SK-N-SH treated with all-trans-retinoic acid at 6 μM for 48 hours (cell line): ENCODE measurements around the gene MRPS14.

Experiments
- ARNTL ChIP-seq: fragments of 450-650 bp; formaldehyde crosslinking; IDR thresholded peaks from 2 replicates; pipeline ENCODE4 v1.5.0; 2020; ENCODE audit warnings: low read depth, mild to moderate bottlenecking, moderate library complexity, borderline replicate concordance
- BACH2 ChIP-seq: fragments of 250-450 bp; sonication (Bioruptor Pico); IDR thresholded peaks from 2 replicates; pipeline ENCODE4 v1.9.0; 2021; ENCODE audit warnings: mild to moderate bottlenecking, borderline replicate concordance
- CREB5 ChIP-seq: fragments of 250-450 bp; sonication (Bioruptor Pico); IDR thresholded peaks from 2 replicates; pipeline ENCODE4 v1.5.1; 2020; ENCODE audit warnings: low read depth, mild to moderate bottlenecking, moderate library complexity
- CSRNP3 ChIP-seq: fragments of 250-450 bp; sonication (Bioruptor Pico); IDR thresholded peaks from 2 replicates; pipeline ENCODE4 v1.5.1; 2021; ENCODE audit warnings: mild to moderate bottlenecking, moderate library complexity
- ESRRG ChIP-seq: fragments of 250-450 bp; sonication (Bioruptor Pico); IDR thresholded peaks from 2 replicates; pipeline ENCODE4 v1.6.1; 2021; ENCODE audit warnings: mild to moderate bottlenecking
- ISL1 ChIP-seq: fragments of 250-450 bp; sonication (Bioruptor Pico); IDR thresholded peaks from 2 replicates; pipeline ENCODE4 v2.1.2; 2022; ENCODE audit warnings: mild to moderate bottlenecking, moderate library complexity
- OSR1 ChIP-seq: fragments of 250-450 bp; sonication (Bioruptor Pico); IDR thresholded peaks from 2 replicates; pipeline ENCODE4 v1.8.0; 2022; ENCODE audit warnings: moderate library complexity, mild to moderate bottlenecking, inconsistent platforms
- PATZ1 ChIP-seq: fragments of 250-450 bp; sonication (Bioruptor Pico); IDR thresholded peaks from 2 replicates; pipeline ENCODE4 v1.8.0; 2020; ENCODE audit warnings: mild to moderate bottlenecking, moderate library complexity, borderline replicate concordance
- POU6F1 ChIP-seq: fragments of 250-450 bp; sonication (Bioruptor Pico); IDR thresholded peaks from 2 replicates; pipeline ENCODE4 v1.8.0; 2021; ENCODE audit warnings: low read depth, mild to moderate bottlenecking, moderate library complexity, borderline replicate concordance
- RARB ChIP-seq: fragments of 250-450 bp; sonication (Bioruptor Pico); IDR thresholded peaks from 2 replicates; pipeline ENCODE4 v1.8.0; 2021; ENCODE audit warnings: mild to moderate bottlenecking, moderate library complexity
- SNAI2 ChIP-seq: fragments of 250-450 bp; sonication (Bioruptor Pico); IDR thresholded peaks from 2 replicates; pipeline ENCODE4 v1.5.0; 2020; ENCODE audit warnings: mild to moderate bottlenecking, moderate library complexity
- TCF4 ChIP-seq: fragments of 250-450 bp; sonication (Bioruptor Pico); IDR thresholded peaks from 2 replicates; pipeline ENCODE4 v1.8.0; 2021; ENCODE audit warnings: mild to moderate bottlenecking, moderate library complexity, borderline replicate concordance
- ZFP3 ChIP-seq: fragments of 250-450 bp; sonication (Bioruptor Pico); IDR thresholded peaks from 2 replicates; pipeline ENCODE4 v1.5.0; 2020; ENCODE audit warnings: mild to moderate bottlenecking, moderate library complexity
- ZFP30 ChIP-seq: fragments of 450-650 bp; formaldehyde crosslinking; IDR thresholded peaks from 2 replicates; pipeline ENCODE4 v1.5.0; 2022; ENCODE audit warnings: mild to moderate bottlenecking, moderate library complexity

GRCh38 chr1:175013445-175013844 lies 9.8 kb downstream of the MRPS14 start:
- TF ChIP-seq SNAI2 = no peak
- TF ChIP-seq ZFP30 (CRISPR knock-in tag) = no peak
- TF ChIP-seq POU6F1 (CRISPR knock-in tag) = no peak
- TF ChIP-seq ZFP3 = no peak
- TF ChIP-seq BACH2 (CRISPR knock-in tag) = no peak
- TF ChIP-seq PATZ1 (CRISPR knock-in tag) = no peak
- no peak for TF ChIP-seq ARNTL
- TF ChIP-seq OSR1 (CRISPR knock-in tag) = no peak
- no peak for TF ChIP-seq ISL1 (CRISPR knock-in tag)
- TF ChIP-seq CREB5 = no peak
- TF ChIP-seq RARB (CRISPR knock-in tag) = no peak
- TF ChIP-seq TCF4 = no peak
- TF ChIP-seq ESRRG (CRISPR knock-in tag) = no peak
- TF ChIP-seq CSRNP3 (CRISPR knock-in tag) = no peak
